Astrocyte (in vitro differentiated cells and primary cell): ENCODE results near the gene SRGAP2B.
"Not testable (repeated sequence)": the region's sequence is repeated elsewhere in the genome, so short reads cannot be mapped to it uniquely, and the experiment has no call there.

Experiments used
- CTCF ChIP-seq: IDR thresholded peaks from 2 replicates; pipeline ENCODE4 v1.5.1; 2011; ENCODE audit warnings: low read depth, mild to moderate bottlenecking, inconsistent platforms, low read length, moderate library complexity; ENCODE audit not compliant: insufficient read depth
- EZH2 ChIP-seq: IDR thresholded peaks from 2 replicates; pipeline ENCODE4 v1.6.1; 2012; ENCODE audit warnings: mild to moderate bottlenecking, low read length, inconsistent platforms; ENCODE audit not compliant: insufficient read depth

- not testable (repeated sequence) for TF ChIP-seq CTCF, EZH2
Measured at GRCh38 chr1:145009928-145010327, 85.2 kb downstream of the SRGAP2B start.
